NCI-H345 treated with DMSO at 0.1 percent for 48 hours (cell line): Measurements from ENCODE around the gene POLR3G.
A peak's percentile ranks its signal among the peaks of the same experiment; 100 is the strongest.

Source experiments
- DNase-seq: peaks from one replicate; lab custom pipeline; 2025; ENCODE audit not compliant: unreplicated experiment; lab: John Stamatoyannopoulos, UW

The POLR3G gene

GRCh38 chr5:90474235-90475107, at the start of gene POLR3G, which contains the start of gene MBLAC2:
Gene POLR3G (plus strand): TSS chr5:90474864. CDS start chr5:90485568, 10,704 bp downstream.
Gene MBLAC2 (minus strand): TSS chr5:90474771. CDS start chr5:90474292, 479 bp downstream.
- DNase-seq: peak; percentile 66

- no peak for DNase-seq
These were observed 40.4 kb upstream of the POLR3G start for GRCh38 chr5:90434116-90434714.

- no peak for DNase-seq
These were observed 37.0 kb upstream of the POLR3G start for GRCh38 chr5:90437663-90438062.

- no peak for DNase-seq
These were observed 36.6 kb upstream of the POLR3G start for GRCh38 chr5:90438100-90438499.

- no peak for DNase-seq
These were observed 34.0 kb upstream of the POLR3G start for GRCh38 chr5:90440644-90441043.

- DNase-seq: no peak
These were observed 27.7 kb upstream of the POLR3G start for GRCh38 chr5:90446961-90447360.

GRCh38 chr5:90461288-90461687, 13.4 kb upstream of the POLR3G start:
- no peak for DNase-seq

GRCh38 chr5:90472783-90473395, 1.8 kb upstream of the POLR3G start:
- no peak for DNase-seq

- DNase-seq: peak; percentile 16
These were observed 1.0 kb upstream of the POLR3G start for GRCh38 chr5:90473396-90474234.

GRCh38 chr5:90475436-90475980, 844 bp downstream of the POLR3G start:
- DNase-seq: no peak

- no peak for DNase-seq
These were observed 1.7 kb downstream of the POLR3G start for GRCh38 chr5:90476391-90476790.

- DNase-seq: no peak
These were observed 2.4 kb downstream of the POLR3G start for GRCh38 chr5:90477073-90477472.

- DNase-seq: no peak
These were observed 3.1 kb downstream of the POLR3G start for GRCh38 chr5:90477621-90478215.

GRCh38 chr5:90479611-90480385, 5.1 kb downstream of the POLR3G start:
- DNase-seq: no peak

- no peak for DNase-seq
These were observed 6.0 kb downstream of the POLR3G start for GRCh38 chr5:90480699-90481098.

- DNase-seq: no peak
These were observed 8.5 kb downstream of the POLR3G start for GRCh38 chr5:90483206-90483605.

- no peak for DNase-seq
These were observed 9.9 kb downstream of the POLR3G start for GRCh38 chr5:90484540-90484939.

GRCh38 chr5:90488791-90489190, 14.1 kb downstream of the POLR3G start:
- DNase-seq: no peak

- DNase-seq: no peak
These were observed 19.4 kb downstream of the POLR3G start for GRCh38 chr5:90494043-90494442.

GRCh38 chr5:90495146-90495545, 20.5 kb downstream of the POLR3G start:
- no peak for DNase-seq
